Psoas muscle (tissue), 8 donors: ENCODE measurements around the gene WLS. TPM values are rescaled to one million over a fixed set of nuclear protein-coding genes. Genes with fewer than 3 reads are reported as not detected.

Experiments
- ATAC-seq, 4 donors: fragments of 200-7000 bp; cut with Tn5 transposase; one replicate each; pipeline ENCODE4 v1.9.1; 2020; ENCODE audit warnings: moderate library complexity in 3 of 4, mild to moderate bottlenecking in 2 of 4
- DNase-seq, 2 donors: peaks; one replicate each; pipeline ENCODE4 v3.0.0-alpha.2; 2020
- H3K27ac ChIP-seq: fragments of 200-600 bp; one replicate; pipeline ENCODE4 v1.8.0; 2022
- H3K27me3 ChIP-seq, 3 donors: fragments of 200-600 bp in 1 of 3; one replicate each; pipeline versions ENCODE4 v1.6.1 to v1.8.0; 2013 to 2022; ENCODE audit warnings: low read length in 2 of 3, mild to moderate bottlenecking in 2 of 3, moderate library complexity in 1 of 3; ENCODE audit not compliant: insufficient read depth in 3 of 3
- H3K36me3 ChIP-seq, 2 donors: fragments of 200-600 bp in 1 of 2; one replicate each; pipeline versions ENCODE4 v1.6.1 to v1.8.0; 2013 to 2022; ENCODE audit warnings: low read depth in 1 of 2, mild to moderate bottlenecking in 1 of 2, moderate library complexity in 1 of 2; ENCODE audit not compliant: insufficient read depth in 1 of 2
- H3K4me1 ChIP-seq: fragments of 200-600 bp; one replicate; pipeline ENCODE4 v1.8.0; 2022
- H3K4me3 ChIP-seq: fragments of 200-600 bp; one replicate; pipeline ENCODE4 v1.8.0; 2022; ENCODE audit warnings: mild to moderate bottlenecking
- H3K9me3 ChIP-seq: fragments of 200-600 bp; one replicate; pipeline ENCODE4 v1.8.0; 2022
- WGBS, 3 donors: extraction: QIAGEN DNeasy Blood & Tissue Kit; methylation state at CpG; one replicate each; pipeline versions ENCODE4 v1.1.6 to v1.1.7; 2013; 5-methylcytosine and 5-hydroxymethylcytosine counted together
- intact Hi-C, 2 donors: fragments of 100-400 bp; cut with DNase I; formaldehyde crosslinking; loops; one replicate each; pipeline versions ENCODE4 v1.11.0 to v1.14.2; 2022
- polyA plus RNA-seq, 3 donors: library from polyadenylated mRNA; stranded (reverse); fragments of 200-250 nt; gene quantifications; one replicate each; pipeline ENCODE4 v1.2.3, GENCODE V29; 2013
- total RNA-seq, 4 donors: library from RNA; stranded (reverse); fragmentation: NEBNext Ultra II Directional in 2 of 4; extraction: Animal tissue kit (Norgen Biotek cat#: 25700) in 2 of 4; gene quantifications; one replicate each; pipeline versions ENCODE4 v1.2.1 to v1.2.4, GENCODE V29; 2021 to 2023
- TF ChIP-seq, protein P1 (sequence below): fragments of 200-600 bp; IDR thresholded peaks from one replicate; pipeline ENCODE4 v1.8.0; 2022; ENCODE audit warnings: antibody characterized with exemption
- donor health status: healthy with polysubstance abuse.
- donor health status: DM: no; HTN: no; CAD: no; lungs with moderate emphysema.
- donor health status: Bipolar disorder and iron deficiency.
- donor health status: healthy.
- donor health status: DM: yes; HTN: yes; CAD: no.
- donor health status: DM: no; HTN: no; CAD: no.
- donor health status: DM: no; HTN: no; CAD: no.
- donor health status: DM: yes; HTN: yes; CAD: no.

The WLS gene
- total and polyA plus RNA-seq, 7 donors, result 3.1 to 32.3 (median 15.2) TPM

- Histone ChIP-seq H3K9me3 (no peaks in the 10 kb centered on the region), H3K27me3 (no peaks in the 10 kb centered on the region), H3K36me3 (peaks cover 0 to 20% of the 10 kb centered on the region in 2 donors), H3K27ac (no peak overlapping the region), H3K4me3 (no peak overlapping the region), H3K4me1 (peaks cover 26% of the 10 kb centered on the region)
- TF ChIP-seq, protein P1, sequence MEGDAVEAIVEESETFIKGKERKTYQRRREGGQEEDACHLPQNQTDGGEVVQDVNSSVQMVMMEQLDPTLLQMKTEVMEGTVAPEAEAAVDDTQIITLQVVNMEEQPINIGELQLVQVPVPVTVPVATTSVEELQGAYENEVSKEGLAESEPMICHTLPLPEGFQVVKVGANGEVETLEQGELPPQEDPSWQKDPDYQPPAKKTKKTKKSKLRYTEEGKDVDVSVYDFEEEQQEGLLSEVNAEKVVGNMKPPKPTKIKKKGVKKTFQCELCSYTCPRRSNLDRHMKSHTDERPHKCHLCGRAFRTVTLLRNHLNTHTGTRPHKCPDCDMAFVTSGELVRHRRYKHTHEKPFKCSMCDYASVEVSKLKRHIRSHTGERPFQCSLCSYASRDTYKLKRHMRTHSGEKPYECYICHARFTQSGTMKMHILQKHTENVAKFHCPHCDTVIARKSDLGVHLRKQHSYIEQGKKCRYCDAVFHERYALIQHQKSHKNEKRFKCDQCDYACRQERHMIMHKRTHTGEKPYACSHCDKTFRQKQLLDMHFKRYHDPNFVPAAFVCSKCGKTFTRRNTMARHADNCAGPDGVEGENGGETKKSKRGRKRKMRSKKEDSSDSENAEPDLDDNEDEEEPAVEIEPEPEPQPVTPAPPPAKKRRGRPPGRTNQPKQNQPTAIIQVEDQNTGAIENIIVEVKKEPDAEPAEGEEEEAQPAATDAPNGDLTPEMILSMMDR, result no peak
- 82 to 86% (median 85%) methylated on average over 2 of the region's 2 CpGs for WGBS, 3 donors
- ATAC-seq, result no peak
- DNase-seq, result no peak
- intact Hi-C loops, result no loop called here
Measured at GRCh38 chr1:68143633-68144032, 88.7 kb downstream of the WLS start.

GRCh38 chr1:68142461-68142860 lies 89.9 kb downstream of the WLS start:
- no peaks in the 10 kb centered on the region for H3K9me3 ChIP-seq
- H3K27ac ChIP-seq, result peak overlapping the region; percentile 77
- intact Hi-C loops, result no loop called here
- H3K36me3 ChIP-seq, result peaks cover 0 to 28% of the 10 kb centered on the region in 2 donors
- H3K4me1 ChIP-seq, result peaks cover 14% of the 10 kb centered on the region
- no peaks in the 10 kb centered on the region for H3K27me3 ChIP-seq
- WGBS, 3 donors, result 63 to 72% (median 65%) methylated on average over 3 of the region's 3 CpGs
- ATAC-seq, result no peak
- no peak for DNase-seq
- TF ChIP-seq, protein P1, result no peak
- H3K4me3 ChIP-seq, result no peak overlapping the region

DNA sequence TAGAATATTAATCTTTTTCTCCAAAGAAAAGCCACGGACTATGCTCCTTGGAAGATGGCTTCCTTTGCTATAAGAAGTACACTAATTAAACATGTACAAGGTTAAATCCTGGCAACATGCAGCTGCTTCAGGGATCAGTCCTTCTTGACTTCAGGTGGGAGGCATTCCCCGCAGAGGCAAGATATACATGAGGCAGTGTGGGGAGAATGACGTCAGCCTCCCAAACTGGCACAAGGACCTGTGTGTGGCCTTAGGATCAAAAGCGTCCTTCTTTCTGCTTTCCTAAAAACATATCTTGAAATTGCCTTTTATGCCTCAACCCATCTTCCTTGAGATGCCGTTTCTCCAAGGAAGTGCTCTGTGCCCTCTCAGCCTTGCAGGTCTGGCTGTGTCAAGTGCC lies 90.3 kb downstream of the WLS start:
- no peaks in the 10 kb centered on the region for H3K9me3 ChIP-seq
- DNase-seq, result no peak
- ATAC-seq, result peak; percentile 56 to 83 (median 74)
- H3K36me3 ChIP-seq, result peaks cover 0 to 31% of the 10 kb centered on the region in 2 donors
- peak overlapping the region; percentile 77 for H3K27ac ChIP-seq
- 30 to 52% (median 34%) methylated on average over 5 of the region's 5 CpGs for WGBS, 3 donors
- TF ChIP-seq, protein P1, result no peak
- H3K4me3 ChIP-seq, result no peak overlapping the region
- H3K27me3 ChIP-seq, result no peaks in the 10 kb centered on the region
- H3K4me1 ChIP-seq, result peaks cover 12% of the 10 kb centered on the region
- intact Hi-C loops, result no loop called here

GRCh38 chr1:68141071-68142021 lies 91.0 kb downstream of the WLS start:
- Histone ChIP-seq H3K27ac (peak overlapping the region; percentile 77), H3K4me1 (peaks cover 12% of the 10 kb centered on the region), H3K4me3 (no peak overlapping the region), H3K9me3 (no peaks in the 10 kb centered on the region), H3K36me3 (peaks cover 0 to 38% of the 10 kb centered on the region in 2 donors), H3K27me3 (no peaks in the 10 kb centered on the region)
- ATAC-seq (peak; percentile 58 to 73 (median 72)), DNase-seq (no peak)
- intact Hi-C loops, result no loop called here
- WGBS, 3 donors, result 34 to 37% (median 35%) methylated on average over 15 of the region's 15 CpGs
- TF ChIP-seq, protein P1, result no peak
